HG03103 (cell line): ENCODE results near the gene ARL2.

Experiments used
- ATAC-seq: cut with Tn5 transposase; IDR thresholded peaks from one replicate; pipeline ENCODE4 v1.9.1; 2021; ENCODE audit warnings: low read depth; ENCODE audit not compliant: unreplicated experiment

Gene ARL2

DNA sequence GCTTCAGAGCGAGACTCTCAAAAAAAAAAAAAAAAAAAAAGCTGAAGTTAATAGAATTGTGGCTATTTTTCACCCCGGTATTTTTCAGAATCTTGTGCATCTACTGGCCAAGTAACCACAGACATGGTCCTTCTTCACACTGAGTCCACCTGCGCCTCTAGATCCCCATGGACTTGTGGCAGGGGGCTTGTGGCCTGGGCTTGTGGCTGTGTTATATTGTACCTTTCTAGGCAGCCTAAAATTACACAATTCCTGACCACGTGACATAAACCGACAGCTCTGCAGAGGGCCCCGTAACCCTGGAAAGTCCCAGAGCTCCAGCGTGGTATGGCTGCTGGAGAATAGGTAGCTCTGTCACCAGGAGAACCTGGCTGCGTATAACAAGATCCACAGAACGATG is 55.3 kb downstream of the ARL2 start:
- no peak for ATAC-seq
